ENCODE measurements around the gene JSRP1.

The JSRP1 gene

GRCh38 chr19:2255982-2256685 is at the start of gene JSRP1:
Gene JSRP1, minus strand, starts transcription at chr19:2256417. Its CDS starts 1,103 bp downstream, at chr19:2255314.
- DNase-seq, result no peak

- DNase-seq, result no peak
Observed at GRCh38 chr19:2305452-2306280, 49.4 kb upstream of the JSRP1 start.

- DNase-seq, result no peak
Observed at GRCh38 chr19:2303211-2303798, 47.1 kb upstream of the JSRP1 start.

- DNase-seq, result no peak
Observed at GRCh38 chr19:2302319-2303210, 46.3 kb upstream of the JSRP1 start.

- DNase-seq, result no peak
Observed at GRCh38 chr19:2300533-2300932, 44.3 kb upstream of the JSRP1 start.

GRCh38 chr19:2296141-2296540 is 39.9 kb upstream of the JSRP1 start:
- no peak for DNase-seq

GRCh38 chr19:2294687-2295335 is 38.6 kb upstream of the JSRP1 start:
- peak; percentile 27 for DNase-seq

- no peak for DNase-seq
Observed at GRCh38 chr19:2291185-2291751, 35.1 kb upstream of the JSRP1 start.

GRCh38 chr19:2290441-2291184 is 34.4 kb upstream of the JSRP1 start:
- DNase-seq, result peak; percentile 38

GRCh38 chr19:2289714-2290435 is 33.7 kb upstream of the JSRP1 start:
- DNase-seq, result no peak

- no peak for DNase-seq
Observed at GRCh38 chr19:2288818-2289713, 32.8 kb upstream of the JSRP1 start.

GRCh38 chr19:2288338-2288817 is 32.2 kb upstream of the JSRP1 start:
- DNase-seq, result no peak

- no peak for DNase-seq
Observed at GRCh38 chr19:2287585-2288337, 31.5 kb upstream of the JSRP1 start.

- DNase-seq, result no peak
Observed at GRCh38 chr19:2286402-2287140, 30.4 kb upstream of the JSRP1 start.

GRCh38 chr19:2283835-2284507 is 27.8 kb upstream of the JSRP1 start:
- no peak for DNase-seq

- DNase-seq, result no peak
Observed at GRCh38 chr19:2282862-2283237, 26.6 kb upstream of the JSRP1 start.
